KOPT-K1 (cell line): ENCODE measurements around the gene NAT16.
"Not testable (repeated sequence)": the region's sequence is repeated elsewhere in the genome, so short reads cannot be mapped to it uniquely, and the experiment has no call there.

ENCODE experiments used
- H3K27ac ChIP-seq: fragments of 200-600 bp; sonication (generic); 2 replicates; pipeline ENCODE4 v1.5.1; 2016; ENCODE audit warnings: antibody characterized with exemption, mild to moderate bottlenecking, low read depth, low read length; ENCODE audit not compliant: poor library complexity, severe bottlenecking
- H3K36me3 ChIP-seq: fragments of 200-600 bp; sonication (generic); 2 replicates; pipeline ENCODE4 v1.5.1; 2017; ENCODE audit warnings: antibody characterized with exemption, mild to moderate bottlenecking, low read length, moderate library complexity; ENCODE audit not compliant: insufficient read depth
- H3K9me3 ChIP-seq: fragments of 200-600 bp; sonication (generic); 2 replicates; pipeline ENCODE4 v1.5.1; 2017; ENCODE audit warnings: antibody characterized with exemption, low read length, mild to moderate bottlenecking; ENCODE audit not compliant: insufficient read depth, poor library complexity, severe bottlenecking

Gene NAT16

GRCh38 chr7:101134399-101134980, 45.6 kb downstream of the NAT16 start:
- no peak overlapping the region for H3K27ac ChIP-seq
- H3K9me3 ChIP-seq, result no peaks in the 10 kb centered on the region
- no peaks in the 10 kb centered on the region for H3K36me3 ChIP-seq

DNA sequence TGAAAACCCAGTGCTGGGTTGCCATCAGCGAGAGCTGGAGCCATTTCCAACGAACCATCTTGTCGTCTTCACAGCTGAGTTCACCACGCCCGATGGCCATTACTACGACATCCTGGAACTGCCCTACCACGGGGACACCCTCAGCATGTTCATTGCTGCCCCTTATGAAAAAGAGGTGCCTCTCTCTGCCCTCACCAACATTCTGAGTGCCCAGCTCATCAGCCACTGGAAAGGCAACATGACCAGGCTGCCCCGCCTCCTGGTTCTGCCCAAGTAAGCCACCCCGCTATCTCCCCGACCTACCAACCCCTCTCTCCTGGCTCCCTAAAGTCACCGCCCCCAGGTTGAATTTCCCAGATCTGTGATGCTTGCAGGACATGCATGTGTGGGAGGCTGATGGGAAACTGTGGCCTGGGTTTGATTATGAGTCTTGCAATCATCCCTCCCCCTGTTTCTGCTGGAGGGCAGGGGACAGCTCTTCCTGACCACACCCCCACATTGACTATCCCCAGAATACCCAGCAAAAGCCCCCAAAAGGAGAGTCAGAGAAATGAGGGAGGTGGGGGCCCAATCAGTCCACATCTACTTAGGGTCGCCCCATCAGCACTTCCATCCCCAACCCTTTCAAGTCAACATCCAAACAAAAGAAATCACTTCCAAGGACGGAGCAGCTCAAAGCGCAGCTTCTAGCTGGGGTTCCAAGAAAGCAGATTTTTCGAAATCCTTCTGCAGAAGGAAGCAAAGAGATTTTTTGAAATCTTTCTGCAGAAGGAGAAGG, 46.3 kb downstream of the NAT16 start:
- no peak overlapping the region for H3K27ac ChIP-seq
- H3K9me3 ChIP-seq, result no peaks in the 10 kb centered on the region
- H3K36me3 ChIP-seq, result no peaks in the 10 kb centered on the region

DNA sequence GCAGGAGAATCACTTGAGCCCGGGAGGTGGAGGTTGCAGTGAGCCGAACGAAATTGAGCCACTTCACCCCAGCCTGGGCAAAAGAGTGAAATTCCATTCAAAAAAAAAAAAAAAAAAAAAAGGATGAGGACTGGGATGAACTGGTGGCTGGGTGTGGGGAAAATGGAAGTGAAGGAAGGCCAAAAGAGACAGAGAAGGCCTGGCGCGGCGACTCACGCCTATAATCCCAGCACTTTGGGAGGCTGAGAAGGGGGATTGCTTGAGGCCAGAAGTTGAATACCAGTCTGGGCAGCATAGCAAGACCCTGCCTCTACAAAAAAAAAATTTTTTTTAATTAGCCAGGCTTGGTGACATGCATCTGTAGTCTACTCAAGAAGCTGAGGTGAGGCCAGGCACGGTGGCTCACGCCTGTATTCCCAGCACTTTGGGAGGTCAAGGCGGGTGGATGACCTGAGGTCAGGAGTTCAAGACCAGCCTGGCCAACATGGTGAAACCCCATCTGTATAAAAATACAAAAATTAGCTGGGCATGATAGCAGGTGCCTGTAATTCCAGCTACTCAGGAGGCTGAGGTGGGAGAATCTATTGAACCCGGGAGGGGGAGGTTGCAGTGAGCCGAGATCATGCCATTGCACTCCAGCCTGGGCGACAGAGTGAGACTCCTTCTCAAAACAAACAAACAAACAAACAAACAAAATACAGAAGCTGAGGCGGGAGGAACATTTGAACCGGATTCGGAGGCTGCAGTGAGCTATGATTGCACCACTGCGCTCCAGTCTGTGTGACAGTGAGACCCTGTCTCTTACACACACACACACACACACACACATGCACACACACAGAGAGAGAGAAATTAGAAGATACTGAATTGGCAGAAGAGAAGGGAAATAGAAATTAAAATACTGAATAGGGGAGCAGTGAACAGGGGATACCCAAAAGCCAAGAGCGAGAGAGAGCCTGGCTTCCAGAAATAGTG, 47.2 kb downstream of the NAT16 start:
- H3K27ac ChIP-seq, H3K36me3 ChIP-seq, H3K9me3 ChIP-seq: not testable (repeated sequence)

- no peak overlapping the region for H3K27ac ChIP-seq
- H3K9me3 ChIP-seq, result no peaks in the 10 kb centered on the region
- H3K36me3 ChIP-seq, result no peaks in the 10 kb centered on the region
Measured at GRCh38 chr7:101129603-101130117, 50.4 kb downstream of the NAT16 start.

- no peaks in the 10 kb centered on the region for H3K36me3 ChIP-seq
- no peaks in the 10 kb centered on the region for H3K9me3 ChIP-seq
- H3K27ac ChIP-seq, result no peak overlapping the region
Measured at GRCh38 chr7:101128040-101128834, 51.9 kb downstream of the NAT16 start.

DNA sequence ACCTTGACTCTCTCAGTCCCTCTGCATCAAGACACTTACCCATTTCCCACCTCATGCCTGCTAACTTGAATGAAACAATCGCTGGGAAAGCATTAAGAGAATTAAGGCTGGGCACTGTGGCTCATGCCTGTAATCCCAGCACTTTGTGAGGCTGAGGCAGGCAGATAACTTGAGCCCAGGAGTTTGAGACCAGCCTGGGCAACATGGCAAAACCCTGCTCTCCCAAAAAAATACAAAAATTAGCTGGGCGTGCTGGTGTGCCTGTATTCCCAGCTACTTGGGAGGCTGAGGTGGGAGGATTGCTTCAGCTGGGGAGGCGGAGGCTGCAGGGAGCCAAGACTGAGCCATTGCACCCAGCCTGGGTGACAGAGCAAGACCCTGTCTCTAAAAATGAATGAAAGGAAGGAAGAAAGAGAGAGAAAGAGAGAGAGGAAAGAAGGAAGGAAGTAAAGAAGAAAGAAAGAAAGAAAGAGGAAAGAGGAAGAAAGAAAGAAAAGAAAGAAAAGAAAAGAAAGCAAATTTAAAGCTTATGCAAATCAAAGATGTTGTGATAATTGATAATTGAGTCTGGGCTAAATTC, 52.5 kb downstream of the NAT16 start:
- H3K36me3 ChIP-seq, result no peaks in the 10 kb centered on the region
- no peaks in the 10 kb centered on the region for H3K9me3 ChIP-seq
- no peak overlapping the region for H3K27ac ChIP-seq

- no peak within 1 kb of the TSS for H3K27ac ChIP-seq
- H3K9me3 ChIP-seq, result no peaks in the 10 kb centered on the region
- H3K36me3 ChIP-seq, result no peaks in the 10 kb centered on the region
Measured at GRCh38 chr7:101126651-101127459, 53.2 kb downstream of the NAT16 start, which contains the start of gene SERPINE1. Gene SERPINE1 (plus strand): TSS chr7:101127104. CDS start chr7:101128394, 1,290 bp downstream.

- Histone ChIP-seq H3K27ac (no peak overlapping the region), H3K9me3 (no peaks in the 10 kb centered on the region), H3K36me3 (no peaks in the 10 kb centered on the region)
Measured at GRCh38 chr7:101125989-101126650, 54.0 kb downstream of the NAT16 start.

GRCh38 chr7:101124376-101125056, 55.6 kb downstream of the NAT16 start:
- Histone ChIP-seq H3K9me3 (no peaks in the 10 kb centered on the region), H3K27ac (no peak overlapping the region)

GRCh38 chr7:101123703-101124068, 56.4 kb downstream of the NAT16 start:
- Histone ChIP-seq H3K36me3 (no peaks in the 10 kb centered on the region), H3K9me3 (no peaks in the 10 kb centered on the region), H3K27ac (no peak overlapping the region)

More at GRCh38 chr7:101124376-101125056, 55.6 kb downstream of the NAT16 start:
- no peaks in the 10 kb centered on the region for H3K36me3 ChIP-seq

DNA sequence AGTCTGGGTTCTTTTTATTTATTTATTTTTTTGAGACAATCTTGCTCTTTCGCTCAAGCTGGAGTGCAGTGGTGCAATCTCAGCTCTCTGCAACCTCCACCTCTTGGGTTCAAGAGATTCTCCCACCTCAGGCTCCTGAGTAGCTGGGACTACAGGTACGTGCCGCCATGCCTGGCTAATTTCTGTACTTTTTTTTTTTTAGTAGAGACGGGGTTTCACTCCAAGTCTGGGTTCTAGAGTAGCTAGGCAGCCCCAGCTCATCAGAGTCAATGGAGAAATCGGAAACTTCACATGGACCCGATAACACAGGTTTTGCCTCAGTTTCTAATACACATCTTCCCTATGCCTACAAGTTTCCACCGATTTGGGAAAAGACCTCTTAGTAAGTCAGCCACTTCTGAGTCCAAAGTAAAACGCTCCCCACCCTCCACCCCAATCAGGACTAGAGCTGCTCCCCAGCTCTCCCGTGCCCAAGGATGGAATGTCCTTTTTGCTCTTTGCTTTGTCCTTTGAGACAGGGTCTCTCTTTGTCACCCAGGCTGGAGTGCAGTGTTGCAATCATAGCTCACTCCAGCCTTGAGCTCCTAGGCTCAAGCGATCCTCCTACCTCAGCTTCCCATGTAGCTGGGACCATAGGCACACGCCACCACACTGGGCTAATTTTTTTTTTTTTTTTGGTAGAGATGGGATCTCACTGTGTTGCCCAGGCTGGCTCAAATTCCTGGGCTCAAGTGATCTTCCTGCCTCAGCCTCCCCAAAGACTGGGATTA, 57.0 kb downstream of the NAT16 start:
- no peaks in the 10 kb centered on the region for H3K9me3 ChIP-seq
- H3K27ac ChIP-seq, result no peak overlapping the region
- H3K36me3 ChIP-seq, result no peaks in the 10 kb centered on the region
